ENCODE data around the gene LRRC4C.

LRRC4C gene

DNA sequence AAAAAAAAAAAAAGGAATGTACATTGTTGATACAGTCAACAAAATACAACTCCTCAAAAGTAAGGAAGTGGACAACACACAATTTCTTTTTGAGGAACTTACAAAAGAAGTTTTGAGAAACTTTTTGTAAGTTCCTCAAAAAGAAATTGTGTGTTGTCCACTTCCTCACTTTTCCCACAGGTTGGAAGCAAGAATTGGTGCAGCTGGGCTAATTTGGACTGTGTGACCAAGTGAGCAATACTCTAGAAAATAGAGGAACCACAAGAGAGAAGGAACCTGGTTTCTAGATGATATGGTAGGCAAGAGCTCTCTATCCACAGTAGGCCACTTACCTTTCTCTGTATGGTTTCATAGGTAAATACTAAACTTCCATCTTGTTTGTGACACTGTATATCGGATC lies 1053.8 kb downstream of the LRRC4C start:
- TF ChIP-seq, protein P1, sequence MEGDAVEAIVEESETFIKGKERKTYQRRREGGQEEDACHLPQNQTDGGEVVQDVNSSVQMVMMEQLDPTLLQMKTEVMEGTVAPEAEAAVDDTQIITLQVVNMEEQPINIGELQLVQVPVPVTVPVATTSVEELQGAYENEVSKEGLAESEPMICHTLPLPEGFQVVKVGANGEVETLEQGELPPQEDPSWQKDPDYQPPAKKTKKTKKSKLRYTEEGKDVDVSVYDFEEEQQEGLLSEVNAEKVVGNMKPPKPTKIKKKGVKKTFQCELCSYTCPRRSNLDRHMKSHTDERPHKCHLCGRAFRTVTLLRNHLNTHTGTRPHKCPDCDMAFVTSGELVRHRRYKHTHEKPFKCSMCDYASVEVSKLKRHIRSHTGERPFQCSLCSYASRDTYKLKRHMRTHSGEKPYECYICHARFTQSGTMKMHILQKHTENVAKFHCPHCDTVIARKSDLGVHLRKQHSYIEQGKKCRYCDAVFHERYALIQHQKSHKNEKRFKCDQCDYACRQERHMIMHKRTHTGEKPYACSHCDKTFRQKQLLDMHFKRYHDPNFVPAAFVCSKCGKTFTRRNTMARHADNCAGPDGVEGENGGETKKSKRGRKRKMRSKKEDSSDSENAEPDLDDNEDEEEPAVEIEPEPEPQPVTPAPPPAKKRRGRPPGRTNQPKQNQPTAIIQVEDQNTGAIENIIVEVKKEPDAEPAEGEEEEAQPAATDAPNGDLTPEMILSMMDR (conservative IDR thresholded peaks at IDR 0.05): no peak
- no peak overlapping the region for H3K27ac ChIP-seq

DNA sequence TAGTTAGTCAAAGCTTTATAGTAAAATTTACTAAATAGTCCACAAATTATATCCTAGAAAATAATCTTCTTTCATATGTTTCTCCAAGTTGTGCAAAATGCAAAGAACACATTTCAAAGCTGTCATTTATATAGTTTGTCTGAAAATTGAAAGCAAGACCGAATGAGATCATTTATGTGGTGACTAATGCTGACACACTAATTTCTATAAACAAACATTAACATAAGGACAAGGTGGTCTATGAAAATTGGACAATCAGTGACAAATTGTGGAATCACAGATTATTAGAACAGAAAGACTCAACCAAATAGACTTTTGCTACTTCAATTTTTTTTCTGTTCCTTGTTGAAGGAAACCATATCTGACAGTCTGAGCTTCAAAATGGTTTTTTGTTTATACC lies 1056.1 kb downstream of the LRRC4C start:
- TF ChIP-seq, protein P1 (conservative IDR thresholded peaks at IDR 0.05): no peak
- no peak overlapping the region for H3K27ac ChIP-seq

DNA sequence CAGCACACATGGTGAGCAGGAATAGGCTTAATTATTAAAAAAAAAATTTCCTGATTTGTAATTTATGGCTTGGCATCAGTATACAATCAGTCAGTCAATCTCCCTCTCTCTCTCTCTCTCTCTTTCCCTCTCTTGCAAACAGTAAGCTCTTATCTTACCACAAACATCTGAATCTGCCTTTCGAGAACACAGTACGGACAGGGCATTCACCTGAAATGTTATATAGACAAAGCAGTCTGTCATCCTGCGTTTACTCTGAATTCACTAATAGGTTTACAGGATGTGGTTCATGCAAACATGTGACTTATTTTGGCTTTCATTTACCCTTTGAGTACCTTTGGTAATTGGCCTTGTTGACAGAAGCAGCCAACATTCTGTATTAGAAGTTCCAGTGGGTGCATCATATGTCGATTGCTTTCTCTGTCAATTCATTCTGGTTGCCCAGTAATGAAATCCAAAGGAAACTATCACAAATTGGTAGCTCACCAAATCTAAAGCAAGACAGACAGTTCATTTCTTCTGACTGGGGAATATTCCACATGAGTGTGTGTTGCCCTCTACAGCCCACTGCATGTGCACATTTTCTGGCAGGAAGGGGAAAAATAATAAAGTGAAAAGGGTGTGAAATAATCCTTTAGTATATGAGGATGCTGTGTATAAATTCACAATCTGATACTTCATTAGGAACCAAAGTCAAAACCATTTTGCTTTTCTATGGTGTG lies 1058.2 kb downstream of the LRRC4C start:
- no peak overlapping the region for H3K27ac ChIP-seq
- TF ChIP-seq, protein P1 (conservative IDR thresholded peaks at IDR 0.05): no peak

GRCh38 chr11:40397141-40397540 lies 1062.3 kb downstream of the LRRC4C start:
- H3K27ac ChIP-seq: no peak overlapping the region
- TF ChIP-seq, protein P1 (conservative IDR thresholded peaks at IDR 0.05): no peak

DNA sequence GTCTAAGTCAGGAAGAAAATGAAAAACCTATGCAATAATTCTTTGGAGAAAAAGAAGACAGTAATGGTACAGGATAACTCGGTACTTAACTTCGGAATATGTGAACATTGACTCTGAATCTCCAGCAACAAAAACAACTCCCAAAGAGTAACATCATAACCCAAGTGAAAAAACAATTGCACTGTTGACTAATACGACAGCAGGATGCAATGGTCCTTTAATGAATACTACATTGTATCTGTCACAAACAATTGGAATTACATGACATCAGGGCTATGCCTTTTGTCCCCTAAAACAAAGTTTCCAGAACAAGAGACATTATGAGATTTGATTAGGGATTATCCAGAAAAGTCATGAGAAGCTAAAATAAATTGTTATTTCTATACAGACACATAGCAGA lies 1065.9 kb downstream of the LRRC4C start:
- no peak overlapping the region for H3K27ac ChIP-seq
- TF ChIP-seq, protein P1 (conservative IDR thresholded peaks at IDR 0.05): no peak

- no peak overlapping the region for H3K27ac ChIP-seq
- TF ChIP-seq, protein P1 (conservative IDR thresholded peaks at IDR 0.05): no peak
These were observed 1067.8 kb downstream of the LRRC4C start for GRCh38 chr11:40391679-40392078.

GRCh38 chr11:40388097-40388818 lies 1071.2 kb downstream of the LRRC4C start:
- TF ChIP-seq, protein P1 (conservative IDR thresholded peaks at IDR 0.05): no peak

More at GRCh38 chr11:40388097-40388818, 1071.2 kb downstream of the LRRC4C start:
- no peak overlapping the region for H3K27ac ChIP-seq
